Measurements from ENCODE around the gene ZNF239. TPM values are rescaled to one million over a fixed set of nuclear protein-coding genes. Genes with fewer than 3 reads are reported as not detected.
"Not testable (repeated sequence)": the region's sequence is repeated elsewhere in the genome, so short reads cannot be mapped to it uniquely, and the experiment has no call there.

ZNF239 gene
- 2.6 TPM for total RNA-seq (ENCODE audit: insufficient read depth, low replicate concordance)

DNA sequence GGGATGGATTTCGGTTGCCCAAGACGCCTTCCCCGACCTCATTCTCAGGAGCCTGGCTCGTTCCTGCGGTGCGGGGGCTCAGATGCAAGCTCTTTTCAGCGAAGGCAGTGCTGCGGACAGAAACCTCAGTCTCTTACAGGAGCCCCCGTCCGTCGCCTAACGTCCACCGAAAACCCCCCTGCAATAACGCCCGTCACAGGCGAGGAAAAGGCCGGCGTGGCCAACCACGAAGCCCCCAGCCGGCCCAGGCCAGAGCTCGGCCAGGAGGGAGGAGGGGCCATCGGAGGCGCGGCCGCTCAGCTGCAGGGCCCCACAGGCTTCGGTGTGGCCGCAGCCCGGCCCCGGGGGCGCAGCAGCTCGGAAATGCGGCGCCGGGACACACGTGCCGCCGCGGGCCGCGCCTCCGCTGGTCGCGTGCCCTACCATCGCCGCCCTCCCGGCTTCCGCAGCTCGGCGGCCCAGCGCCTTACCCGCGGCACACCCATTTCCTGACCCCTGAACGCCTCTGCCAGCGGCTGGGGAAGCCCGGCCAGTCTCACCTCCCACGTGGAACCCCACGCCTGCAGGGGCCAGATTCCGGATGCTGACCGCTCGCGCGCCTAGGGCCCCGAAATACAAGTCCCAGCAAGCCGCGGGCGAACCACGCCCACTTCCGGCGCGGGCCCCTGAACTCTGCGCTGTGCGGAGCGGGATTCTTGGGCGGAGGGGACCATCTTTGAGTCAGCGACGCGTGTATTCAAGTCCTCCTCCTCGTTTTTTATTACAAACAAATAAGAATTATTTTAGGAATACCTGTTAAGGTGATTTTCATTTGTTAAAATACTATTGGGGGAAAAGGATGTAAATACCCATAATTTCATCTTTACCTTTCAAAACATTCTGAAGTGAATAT is at the start of gene ZNF239:
Gene ZNF239 (minus strand): TSS at position 616 of the 892 bp plus-strand sequence. CDS start 16,537 bp downstream, outside the sequence.
- peak; percentile 82 for DNase-seq (ENCODE audit: low spot score)

DNA sequence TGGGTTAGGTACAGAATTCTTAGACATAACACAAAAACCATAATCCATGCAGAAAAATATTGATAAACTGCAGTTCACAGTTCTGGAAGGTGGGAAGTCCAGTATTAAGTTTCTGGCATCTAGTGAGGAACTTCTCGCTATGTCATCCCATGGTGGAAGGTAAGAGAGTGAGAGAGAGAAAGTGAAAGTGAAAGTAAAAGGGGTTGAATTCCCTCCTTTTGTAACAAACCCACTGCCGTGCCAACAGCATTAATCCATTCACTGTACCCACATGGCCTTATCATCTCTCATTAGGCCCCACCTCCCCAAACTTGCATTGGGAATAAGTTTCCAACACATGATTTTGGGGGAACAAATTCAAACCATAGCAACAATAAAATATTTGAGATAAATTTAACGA is 48.9 kb upstream of the ZNF239 start:
- no peak for DNase-seq (ENCODE audit: low spot score)

DNA sequence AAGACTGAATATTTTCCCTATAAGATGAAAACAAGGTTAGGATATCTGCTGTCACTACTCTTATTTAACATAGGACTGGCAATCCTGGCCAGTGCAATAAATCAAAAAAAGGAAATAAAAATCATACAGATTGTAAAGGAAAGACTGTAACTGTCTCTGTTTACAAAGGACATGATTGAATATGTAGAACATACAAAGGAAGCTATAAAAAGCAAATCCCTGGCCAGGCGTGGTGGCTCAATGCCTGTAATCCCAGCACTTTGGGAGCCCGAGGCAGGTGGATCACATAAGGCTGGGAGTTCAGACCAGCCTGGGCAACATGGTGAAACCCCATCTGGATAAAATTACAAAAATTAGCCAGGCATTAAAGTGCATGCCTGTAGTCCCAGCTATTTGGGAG is 47.6 kb upstream of the ZNF239 start:
- DNase-seq (ENCODE audit: low spot score), result no peak

DNA sequence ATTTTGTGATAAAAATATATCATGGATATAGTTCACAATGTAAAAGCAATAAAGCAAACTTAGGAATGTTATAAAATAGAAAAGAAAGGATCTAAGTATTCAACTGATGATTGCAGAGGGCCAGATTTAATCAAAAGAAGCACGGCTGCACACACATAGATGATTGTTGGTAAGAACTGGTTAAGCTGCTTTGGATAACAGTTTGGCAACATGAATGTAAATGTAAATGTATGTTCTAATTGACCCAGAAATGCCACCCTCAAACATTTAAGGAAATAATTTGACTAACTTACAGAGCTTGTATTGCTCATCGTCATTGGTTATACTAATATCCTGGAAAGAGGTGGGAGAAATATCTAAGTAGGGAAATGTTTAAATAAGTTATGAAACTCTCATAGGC is 45.0 kb upstream of the ZNF239 start:
- no peak for DNase-seq (ENCODE audit: low spot score)

DNA sequence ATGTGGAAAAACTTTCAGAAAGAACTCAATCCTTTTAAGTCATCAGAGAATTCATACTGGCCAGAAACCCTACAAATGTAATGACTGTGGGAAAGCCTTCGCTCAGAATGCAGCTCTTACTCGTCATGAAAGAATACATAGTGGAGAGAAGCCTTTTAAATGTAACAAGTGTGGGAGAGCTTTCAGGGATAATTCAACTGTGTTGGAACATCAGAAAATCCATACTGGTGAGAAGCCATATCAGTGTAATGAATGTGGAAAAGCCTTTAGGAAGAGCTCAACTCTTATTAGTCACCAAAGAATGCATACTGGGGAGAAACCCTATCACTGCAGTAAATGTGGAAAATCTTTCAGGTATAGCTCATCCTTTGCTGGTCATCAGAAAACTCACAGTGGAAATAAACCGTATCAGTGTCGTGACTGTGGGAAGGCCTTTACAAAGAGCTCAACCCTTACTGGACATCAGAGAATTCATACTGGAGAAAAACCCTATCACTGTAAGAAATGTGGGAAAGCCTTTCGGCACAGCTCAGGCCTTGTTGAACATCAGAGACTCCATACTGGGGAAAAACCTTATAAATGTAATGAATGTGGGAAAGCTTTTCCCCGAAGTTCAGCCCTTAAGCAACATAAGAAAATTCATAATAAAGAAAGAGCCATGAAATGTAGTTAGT is 42.4 kb upstream of the ZNF239 start:
- no peak for DNase-seq (ENCODE audit: low spot score)

DNA sequence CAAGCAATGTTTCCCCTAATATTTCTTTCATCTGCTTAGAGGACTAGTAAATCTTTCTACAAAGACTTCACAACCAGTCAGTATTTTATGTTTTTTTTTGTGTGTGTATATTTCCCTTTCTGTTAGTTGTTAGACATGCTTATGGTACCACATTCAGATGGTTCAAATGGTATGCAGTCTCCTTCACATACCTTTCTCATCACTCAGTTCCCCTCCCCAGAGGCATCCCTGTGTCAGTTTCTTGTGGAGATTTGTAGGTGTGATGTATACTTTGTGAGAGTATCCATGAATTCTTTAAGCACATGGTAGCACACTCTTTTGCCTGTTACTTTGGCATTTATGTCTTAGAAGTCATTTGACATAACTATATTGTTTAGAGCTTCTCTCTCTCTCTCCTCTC is 36.2 kb upstream of the ZNF239 start:
- DNase-seq (ENCODE audit: low spot score), result no peak

DNA sequence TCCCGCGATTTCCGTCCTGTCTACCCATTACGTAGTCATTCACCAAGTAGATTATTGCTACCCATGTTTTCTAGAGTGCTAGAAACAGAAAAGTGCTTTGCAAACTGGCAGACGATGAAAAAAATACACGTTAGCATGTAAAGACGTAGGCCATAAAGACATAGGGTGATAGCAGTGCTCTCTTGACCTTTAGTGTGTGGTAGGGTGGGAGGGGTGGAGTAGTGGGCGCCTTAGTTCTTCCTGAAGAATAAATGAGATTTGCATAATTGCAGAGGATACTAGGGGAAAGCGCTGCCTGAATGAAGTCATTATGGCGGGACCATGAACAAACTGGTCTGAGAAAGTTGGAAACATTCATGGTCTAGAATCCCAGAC is 32.8 kb upstream of the ZNF239 start:
- DNase-seq (ENCODE audit: low spot score), result no peak

DNA sequence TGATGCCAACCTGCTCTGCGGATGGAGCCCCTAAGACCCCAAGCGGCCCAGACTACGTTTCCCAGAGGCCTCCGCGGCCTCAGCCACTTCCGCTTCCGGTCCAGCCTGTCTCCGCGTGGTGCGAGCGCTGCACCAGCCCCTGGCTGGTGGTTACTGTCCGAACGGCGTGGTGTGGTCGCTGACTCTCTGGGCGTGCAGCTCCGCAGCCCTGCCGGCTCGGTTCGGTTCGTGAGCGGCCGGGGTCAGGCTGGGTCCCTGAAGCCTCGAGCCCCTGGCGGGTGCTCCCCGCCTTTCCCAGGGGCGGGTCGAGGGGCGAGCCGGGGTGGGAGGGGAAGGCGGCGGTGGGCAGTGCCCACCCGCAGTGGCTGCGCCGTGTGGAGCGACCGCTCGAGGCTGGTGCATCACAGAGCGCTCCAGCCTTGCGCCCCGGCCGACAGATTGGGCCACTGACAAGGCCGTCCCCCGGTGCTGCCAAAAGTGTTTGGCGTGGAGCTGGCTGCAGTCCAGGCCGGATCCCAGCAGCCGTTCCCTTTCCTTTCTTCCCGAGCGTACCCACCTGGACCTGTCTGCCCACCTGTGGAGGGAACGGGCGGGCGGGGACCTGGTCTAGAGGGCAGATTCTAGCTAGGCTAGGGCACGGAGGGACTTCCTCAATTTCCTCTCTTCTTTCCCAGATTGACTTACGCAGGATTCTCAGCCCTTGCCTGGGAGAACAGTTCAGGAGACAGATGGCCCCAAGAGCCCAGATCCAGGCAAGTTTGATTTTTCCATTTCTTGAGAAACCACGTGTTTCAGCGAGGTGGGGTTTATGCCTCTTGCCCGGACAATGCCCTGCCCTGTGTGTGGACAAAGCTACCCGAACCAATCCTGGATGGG is 32.1 kb upstream of the ZNF239 start, which contains the start of gene ZNF485:
Gene ZNF485 (plus strand): TSS at position 116 of the 876 bp plus-strand sequence. CDS start 613 bp downstream, at position 729.
- peak; percentile 74 for DNase-seq (ENCODE audit: low spot score)

DNA sequence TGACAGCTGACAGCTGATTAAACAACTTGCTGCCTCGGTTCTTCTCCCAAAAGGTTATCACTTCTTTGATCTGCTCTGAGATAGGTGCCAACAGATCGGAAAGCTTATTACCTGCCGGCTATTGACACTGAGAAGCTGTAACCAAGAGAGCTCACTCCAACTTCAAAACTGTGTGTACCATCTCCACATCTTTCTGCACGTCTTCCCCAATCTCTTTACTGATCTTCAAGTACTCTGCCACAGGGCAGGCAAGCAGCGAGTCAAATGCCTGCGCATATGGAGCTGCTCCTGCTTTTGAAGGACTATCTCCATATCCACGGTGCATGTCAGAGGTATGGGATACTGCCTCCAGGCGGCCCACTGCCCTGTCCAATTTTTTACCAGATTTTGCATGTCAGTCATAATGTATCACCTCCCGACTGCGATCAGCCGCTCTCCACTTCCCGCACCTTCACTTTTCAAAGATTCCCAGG is 31.5 kb upstream of the ZNF239 start:
- DNase-seq (ENCODE audit: low spot score), result no peak

DNA sequence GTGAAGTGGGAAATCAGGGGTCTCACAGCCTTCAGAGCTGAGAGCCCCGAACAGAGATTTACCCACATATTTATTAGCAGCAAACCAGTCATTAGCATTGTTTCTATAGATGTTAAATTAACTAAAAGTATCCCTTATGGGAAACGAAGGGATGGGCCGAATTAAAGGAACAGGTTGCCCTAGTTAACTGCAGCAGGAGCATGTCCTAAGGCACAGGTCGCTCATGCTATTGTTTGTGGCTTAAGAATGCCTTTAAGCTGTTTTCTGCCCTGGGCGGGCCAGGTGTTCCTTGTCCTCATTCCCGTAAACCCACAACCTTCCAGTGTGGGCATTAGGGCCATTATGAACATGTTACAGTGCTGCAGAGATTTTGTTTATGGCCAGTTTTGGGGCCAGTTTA is 27.2 kb upstream of the ZNF239 start:
- DNase-seq (ENCODE audit: low spot score), result not testable (repeated sequence)

DNA sequence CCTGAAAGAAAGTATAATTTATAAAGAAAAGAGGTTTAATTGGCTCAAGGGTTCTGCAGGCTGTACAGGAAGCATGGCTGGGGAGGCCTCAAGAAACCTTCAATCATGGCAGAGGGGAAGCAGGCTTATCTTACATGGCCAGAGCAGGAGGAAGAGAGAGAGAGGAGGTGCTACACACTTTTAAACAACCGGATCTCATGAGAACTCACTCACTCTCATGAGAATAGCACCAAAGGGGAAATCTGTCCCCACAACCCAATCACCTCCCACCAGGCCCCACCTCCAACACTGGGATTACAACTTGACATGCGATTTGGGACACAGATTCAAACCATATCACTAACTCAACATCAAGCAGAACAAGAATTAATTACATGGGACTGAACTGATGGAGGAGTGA is 24.9 kb upstream of the ZNF239 start:
- no peak for DNase-seq (ENCODE audit: low spot score)

DNA sequence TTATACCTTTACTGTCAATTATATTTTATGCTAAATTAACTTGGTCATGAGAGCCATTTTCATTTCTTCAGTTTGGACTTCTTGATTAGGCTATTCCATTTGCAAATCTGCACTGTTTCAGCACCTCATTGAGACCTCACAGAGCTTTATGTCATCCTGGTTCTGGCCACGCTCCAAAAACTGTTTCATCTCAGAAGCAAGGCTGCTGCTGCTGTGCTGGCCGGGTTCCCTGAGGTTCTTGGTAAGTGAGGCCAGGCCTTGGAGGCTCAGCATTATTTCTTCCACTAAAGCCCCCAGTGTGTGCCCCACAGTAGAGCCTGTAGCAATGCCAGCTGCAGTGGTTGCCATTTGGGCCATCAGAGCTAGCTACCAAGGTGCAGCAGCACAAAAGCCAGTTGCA is 24.0 kb upstream of the ZNF239 start:
- peak; percentile 73 for DNase-seq (ENCODE audit: low spot score)

DNA sequence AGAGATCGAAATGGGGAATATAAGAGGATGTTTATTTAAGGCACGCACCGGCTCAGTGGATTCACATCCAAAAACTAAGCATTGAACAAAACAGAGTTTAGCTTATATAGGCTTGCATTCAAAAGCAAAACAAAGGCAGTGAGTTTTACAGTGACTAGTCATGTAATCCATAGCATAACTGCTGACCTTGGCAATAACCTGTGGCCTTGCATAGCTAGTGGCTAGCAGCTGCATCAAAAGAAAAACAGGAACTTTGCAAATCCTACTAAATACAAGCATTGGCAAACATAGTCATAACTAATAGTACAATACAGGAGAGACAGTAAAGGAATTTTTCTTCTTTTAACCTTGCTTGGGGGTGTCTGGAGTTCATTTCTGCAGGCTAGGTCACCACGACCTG is 22.1 kb upstream of the ZNF239 start:
- DNase-seq (ENCODE audit: low spot score), result no peak

DNA sequence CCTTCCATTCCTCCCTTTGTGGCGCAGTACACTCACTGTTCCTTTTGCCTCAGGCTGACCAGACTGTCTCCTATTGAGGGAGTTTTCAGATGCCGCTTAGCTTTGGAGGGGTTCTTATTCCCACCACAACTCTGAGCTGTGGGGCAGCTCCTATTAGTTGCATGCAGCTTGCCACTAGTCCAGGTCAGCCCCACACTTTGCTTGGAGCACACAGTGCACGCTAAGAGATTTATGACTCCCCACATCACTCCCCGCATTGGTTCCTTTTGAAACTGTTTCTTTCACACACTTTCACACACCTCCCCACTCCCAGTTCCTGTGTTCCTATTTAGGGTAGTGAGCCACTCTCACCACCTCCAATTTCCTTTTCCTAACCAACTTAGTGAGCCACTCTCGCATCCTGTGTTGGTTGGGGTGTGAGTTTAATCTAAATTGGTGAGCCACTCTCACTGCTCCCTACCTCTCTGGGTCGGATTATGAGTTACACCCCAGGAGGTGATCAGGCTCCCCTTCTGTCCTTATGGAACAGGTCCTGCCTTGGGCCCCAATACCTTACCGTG is 21.4 kb upstream of the ZNF239 start:
- no peak for DNase-seq (ENCODE audit: low spot score)

DNA sequence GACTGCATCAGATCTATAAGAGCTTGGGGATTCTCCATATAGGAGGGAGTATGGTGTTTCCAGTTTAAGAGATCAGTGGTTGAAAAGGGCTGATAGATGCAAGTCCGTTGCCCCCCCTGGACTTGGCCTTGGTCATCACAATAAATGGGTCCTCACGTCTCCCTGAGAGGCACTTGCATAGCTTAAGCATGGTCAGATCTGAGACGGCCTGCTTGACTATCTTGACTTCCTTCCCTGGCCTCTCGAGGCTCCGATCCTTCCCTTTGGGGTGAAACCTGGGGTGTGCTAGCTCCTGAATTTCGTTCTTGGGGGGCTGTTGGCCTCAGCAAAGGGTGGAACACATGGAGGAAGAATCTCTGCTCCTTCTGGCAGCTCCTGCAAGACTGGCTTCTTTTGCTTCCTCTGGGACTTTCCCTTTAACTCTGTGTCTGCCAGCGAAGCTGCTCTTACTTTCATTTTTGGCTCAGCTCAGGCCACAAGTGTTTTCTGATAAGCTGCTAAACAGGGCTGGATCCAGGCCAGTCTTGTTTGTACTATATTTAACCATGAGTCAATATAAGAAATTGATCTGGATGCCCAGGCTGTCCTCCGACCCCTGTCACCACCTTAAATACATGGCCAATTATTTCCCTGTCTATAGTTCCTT is 20.7 kb upstream of the ZNF239 start:
- peak; percentile 26 for DNase-seq (ENCODE audit: low spot score)

DNA sequence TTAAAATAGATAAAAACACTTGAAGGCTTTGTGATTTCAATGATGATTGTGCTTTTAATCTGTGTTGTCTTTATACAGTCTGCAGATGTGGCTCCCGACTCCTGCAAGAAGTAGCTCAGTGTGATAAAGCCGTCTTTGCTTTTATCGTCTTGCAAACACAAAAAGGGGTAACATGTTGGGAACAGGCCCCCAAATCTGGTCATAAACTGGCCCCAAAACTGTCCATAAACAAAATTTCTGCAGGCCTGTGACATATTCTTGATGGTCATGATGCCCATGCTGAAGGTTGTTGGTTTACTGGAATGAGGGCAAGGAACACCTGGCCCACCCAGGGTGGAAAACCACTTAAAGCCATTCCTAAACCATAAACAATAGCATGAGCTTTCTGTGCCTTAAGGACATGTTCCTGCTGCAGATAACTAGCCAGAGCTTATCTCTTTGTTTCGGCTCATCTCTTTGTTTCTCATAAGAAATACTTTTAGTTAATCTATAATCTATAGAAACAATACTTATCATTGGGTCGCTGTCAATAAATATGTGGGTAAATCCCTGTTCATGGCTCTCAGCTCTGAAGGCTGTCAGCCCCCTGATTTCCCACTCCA is 17.0 kb upstream of the ZNF239 start:
- DNase-seq (ENCODE audit: low spot score), result no peak

DNA sequence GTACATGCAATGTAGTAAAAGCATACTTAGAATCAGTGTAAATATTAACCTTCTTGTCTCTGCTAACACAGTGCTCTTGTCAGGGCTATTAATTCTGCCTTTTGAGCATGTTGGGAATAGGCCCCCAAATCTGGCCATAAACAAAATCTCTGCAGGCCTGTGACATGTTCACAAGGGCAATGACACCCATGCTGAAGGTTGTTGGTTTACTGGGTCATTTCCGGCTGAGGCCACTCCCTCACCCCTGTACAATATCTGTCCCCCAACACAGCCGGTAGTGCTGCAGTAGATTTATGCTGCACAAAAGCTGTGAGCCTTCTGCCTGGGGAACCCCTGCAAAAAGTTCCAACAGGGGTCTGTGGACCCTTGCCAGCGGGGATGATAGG is 12.3 kb upstream of the ZNF239 start:
- DNase-seq (ENCODE audit: low spot score), result not testable (repeated sequence)

DNA sequence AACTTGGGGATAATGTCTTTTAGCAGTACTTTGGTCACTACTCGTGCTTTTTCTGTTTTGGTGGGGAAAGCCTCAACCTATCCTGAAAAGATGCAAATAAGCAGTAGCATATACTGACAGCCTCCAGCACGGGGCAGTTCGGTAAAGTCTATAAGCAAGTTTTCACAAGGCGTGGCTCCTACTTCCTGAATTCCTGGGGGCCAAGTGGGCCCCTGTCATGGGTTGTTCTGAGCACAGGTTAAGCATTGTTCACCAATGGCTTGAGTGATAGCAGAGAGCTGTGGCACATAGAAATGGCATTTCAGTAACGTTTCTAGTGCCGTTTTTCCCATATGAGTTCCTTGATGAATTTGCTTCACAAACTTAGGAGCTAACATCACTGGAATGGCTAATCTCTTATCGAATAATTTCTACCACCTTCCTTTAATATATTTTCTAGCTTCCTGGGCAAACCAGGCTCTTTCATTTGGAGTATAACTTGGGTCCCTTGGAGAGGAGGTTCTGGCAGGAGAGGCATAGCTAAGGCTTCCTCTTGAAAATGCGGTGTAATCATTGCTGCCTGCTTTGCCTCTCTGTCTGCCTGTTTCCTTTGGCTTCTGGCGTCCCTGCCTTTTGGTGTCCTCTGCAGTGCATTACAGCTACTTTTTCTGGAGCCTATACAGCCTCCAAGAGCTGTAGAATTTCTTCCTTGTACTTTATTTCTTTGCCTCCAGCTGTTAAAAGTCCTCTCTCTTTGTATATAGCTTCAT is 11.7 kb upstream of the ZNF239 start:
- DNase-seq (ENCODE audit: low spot score), result no peak

DNA sequence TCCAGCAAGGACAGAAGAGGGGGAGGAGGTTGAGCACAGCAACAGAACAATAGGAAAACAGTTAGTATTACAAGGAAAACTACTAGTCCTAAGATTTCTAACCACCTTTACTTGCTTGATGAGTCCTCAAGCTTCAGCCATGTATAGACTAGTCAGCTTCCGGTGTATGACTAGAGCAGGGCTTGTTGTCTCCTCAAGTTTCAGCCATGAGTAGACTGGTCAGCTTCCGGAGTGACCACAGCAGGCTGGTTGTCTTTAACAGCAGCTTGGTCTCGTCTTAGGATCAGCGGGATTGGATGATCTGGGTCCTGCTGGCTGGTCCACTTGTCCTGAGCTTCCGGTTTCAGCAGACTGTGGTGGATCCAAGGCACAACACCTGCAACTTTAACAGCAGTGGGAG is 10.6 kb upstream of the ZNF239 start:
- no peak for DNase-seq (ENCODE audit: low spot score)

DNA sequence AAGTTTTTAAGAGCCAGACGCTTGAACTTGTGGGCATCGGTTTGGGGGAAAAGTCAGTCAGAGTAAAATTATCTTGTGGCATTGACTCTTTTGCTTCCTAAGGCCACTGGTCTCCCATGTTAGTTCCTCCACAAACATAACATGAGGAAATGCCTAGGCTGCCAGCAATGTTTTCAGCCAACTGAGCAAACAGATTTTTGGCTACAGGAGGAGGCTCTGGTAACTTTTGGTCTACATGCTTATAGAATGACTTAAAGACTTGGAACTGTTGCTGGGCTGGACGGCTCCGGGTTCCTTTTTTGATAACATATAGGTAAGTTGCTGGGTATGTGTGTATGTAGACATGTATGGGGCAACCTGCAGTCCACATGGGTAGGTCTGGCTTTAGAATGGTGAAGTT is 9.6 kb upstream of the ZNF239 start:
- DNase-seq (ENCODE audit: low spot score), result no peak
